Fibroblast of skin of left quadriceps (primary cell): ENCODE data around the gene PPARGC1A.
A peak's percentile ranks its signal among the peaks of the same experiment; 100 is the strongest.

ENCODE experiments used
- DNase-seq, 2 experiments: peaks; one replicate each; pipeline ENCODE4 v3.0.0-alpha.2; 2013; ENCODE audit warnings: low read depth in 2 of 2

The PPARGC1A gene

GRCh38 chr4:23889814-23890341 lies at the start of gene PPARGC1A:
PPARGC1A (minus strand) TSS chr4:23890047; CDS start chr4:23889957, 90 bp downstream.
- DNase-seq, result no peak

- no peak for DNase-seq
Measured at GRCh38 chr4:23938796-23939195, 48.9 kb upstream of the PPARGC1A start.

DNA sequence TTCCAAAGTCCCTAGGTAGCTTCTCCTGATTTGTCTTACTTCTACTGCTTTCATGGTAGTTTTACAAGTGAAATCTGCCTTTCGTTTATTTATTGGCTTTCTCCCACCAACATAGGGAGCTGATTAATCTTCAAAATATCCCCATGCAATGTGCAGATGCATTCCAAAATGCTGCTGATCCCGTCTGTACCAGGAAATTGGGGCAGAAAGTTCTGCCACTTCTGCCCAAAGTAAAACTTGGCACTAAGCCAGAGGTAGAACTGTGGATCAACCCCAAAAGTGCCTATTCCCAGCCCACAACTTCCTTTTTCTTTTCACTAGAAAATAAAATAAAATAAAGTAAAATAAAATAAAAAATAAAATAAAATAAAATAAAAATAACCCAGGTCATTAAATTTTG lies 47.3 kb upstream of the PPARGC1A start:
- DNase-seq, result peak; percentile 27 to 31

DNA sequence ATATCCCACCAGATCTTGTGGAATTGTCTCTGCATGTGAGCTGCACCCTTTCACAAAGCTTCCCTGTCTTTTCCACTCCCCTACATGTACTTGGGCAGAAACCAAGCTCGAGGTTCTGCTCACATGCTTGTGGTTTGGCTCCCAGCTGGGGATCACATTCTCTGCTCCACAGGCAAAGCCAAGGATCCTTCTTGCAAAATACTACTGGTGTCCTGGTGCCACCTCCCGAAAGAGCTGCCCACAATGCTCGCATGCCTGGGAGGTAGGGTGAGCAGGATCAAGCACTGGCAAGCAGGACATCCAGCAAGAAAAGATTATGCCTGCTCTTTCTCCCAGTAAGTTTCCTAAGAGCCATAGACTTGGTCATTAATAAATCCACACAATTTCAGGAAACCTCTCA lies 45.1 kb upstream of the PPARGC1A start:
- peak; percentile 86 for DNase-seq

- DNase-seq, result no peak
Measured at GRCh38 chr4:23934223-23934622, 44.4 kb upstream of the PPARGC1A start.

- no peak for DNase-seq
Measured at GRCh38 chr4:23932901-23933308, 43.1 kb upstream of the PPARGC1A start.

DNA sequence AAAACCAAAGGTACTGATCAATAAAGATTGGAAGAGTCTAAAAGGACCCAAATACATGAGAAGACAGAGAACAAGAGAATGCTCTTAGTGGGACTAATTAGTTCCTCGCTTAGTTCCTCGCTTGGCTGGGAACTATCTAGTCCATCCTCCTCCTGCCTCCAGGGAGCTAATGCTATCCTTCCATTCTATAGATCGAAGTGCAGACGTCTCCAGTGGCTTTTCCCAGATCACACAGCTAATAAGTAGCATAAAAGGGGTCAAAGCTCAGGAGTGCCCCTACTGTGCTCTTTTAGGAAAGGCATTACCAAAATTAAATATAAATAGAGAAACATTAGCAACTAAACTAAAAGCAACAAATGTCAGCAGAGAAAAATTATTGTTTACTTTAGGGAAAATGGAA lies 42.3 kb upstream of the PPARGC1A start:
- no peak for DNase-seq

- DNase-seq, result no peak
Measured at GRCh38 chr4:23931489-23931830, 41.6 kb upstream of the PPARGC1A start.

- DNase-seq, result no peak
Measured at GRCh38 chr4:23930750-23931488, 41.1 kb upstream of the PPARGC1A start.

DNA sequence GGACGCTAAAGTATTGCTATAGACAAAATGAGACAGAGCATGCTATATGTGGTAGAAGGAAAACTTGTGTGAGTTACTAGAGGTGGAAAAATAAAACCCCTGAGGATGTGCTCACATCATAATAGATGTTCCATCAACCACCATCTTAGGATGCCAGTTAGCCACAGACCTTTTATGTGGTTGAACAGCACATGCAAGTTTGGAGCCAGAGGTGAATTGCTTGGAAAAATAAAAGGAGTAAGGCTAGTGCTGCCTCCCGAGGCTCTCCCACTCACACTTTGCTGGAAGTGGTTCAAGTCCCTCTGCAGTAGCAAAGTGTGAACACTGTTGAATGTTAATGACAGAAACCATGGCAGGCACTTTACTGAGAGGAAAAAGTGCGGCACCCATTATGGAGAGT lies 39.4 kb upstream of the PPARGC1A start:
- no peak for DNase-seq

GRCh38 chr4:23924556-23924955 lies 34.7 kb upstream of the PPARGC1A start:
- DNase-seq, result no peak

DNA sequence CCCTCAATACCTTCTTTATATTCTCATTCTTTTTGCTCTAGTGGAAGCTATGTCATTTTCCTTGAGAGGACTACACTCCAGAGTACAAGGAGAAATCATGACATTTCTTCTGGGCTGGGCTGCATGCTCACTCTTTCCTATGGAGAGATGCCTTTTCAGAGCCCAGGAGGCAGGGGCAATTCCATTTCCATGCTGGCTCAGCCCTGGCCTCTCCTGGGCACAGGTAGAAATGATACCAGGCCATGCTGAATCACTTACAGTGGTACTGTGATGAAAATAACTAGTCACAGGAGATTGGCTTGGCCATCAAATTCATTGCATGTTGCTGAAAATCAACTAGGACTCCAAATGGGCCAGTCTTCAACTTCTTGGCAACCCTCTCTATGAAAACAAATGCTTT lies 34.0 kb upstream of the PPARGC1A start:
- DNase-seq, result no peak

GRCh38 chr4:23923141-23923540 lies 33.3 kb upstream of the PPARGC1A start:
- DNase-seq, result no peak

GRCh38 chr4:23922541-23923111 lies 32.8 kb upstream of the PPARGC1A start:
- no peak for DNase-seq

DNA sequence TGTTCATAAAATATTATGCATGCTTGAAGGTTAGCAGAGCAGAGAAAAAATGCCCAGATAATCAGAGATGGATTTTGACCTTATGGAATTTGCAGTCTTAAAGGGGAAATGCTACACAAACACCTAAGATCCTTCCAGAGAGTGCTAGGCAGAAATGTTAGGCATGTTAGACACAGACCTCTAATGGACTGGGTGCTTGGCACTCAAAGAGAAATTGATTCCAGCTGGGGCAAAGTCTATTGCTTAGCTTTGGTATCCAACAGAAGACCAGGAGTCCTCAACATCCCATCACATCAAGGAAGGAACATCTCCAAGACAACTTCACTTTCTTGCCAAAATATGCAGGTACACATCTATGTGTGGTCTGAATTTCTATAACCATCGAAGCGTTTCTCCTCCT lies 32.2 kb upstream of the PPARGC1A start:
- no peak for DNase-seq

- DNase-seq, result no peak
Measured at GRCh38 chr4:23921447-23921845, 31.6 kb upstream of the PPARGC1A start.

- no peak for DNase-seq
Measured at GRCh38 chr4:23920716-23921446, 31.0 kb upstream of the PPARGC1A start.

DNA sequence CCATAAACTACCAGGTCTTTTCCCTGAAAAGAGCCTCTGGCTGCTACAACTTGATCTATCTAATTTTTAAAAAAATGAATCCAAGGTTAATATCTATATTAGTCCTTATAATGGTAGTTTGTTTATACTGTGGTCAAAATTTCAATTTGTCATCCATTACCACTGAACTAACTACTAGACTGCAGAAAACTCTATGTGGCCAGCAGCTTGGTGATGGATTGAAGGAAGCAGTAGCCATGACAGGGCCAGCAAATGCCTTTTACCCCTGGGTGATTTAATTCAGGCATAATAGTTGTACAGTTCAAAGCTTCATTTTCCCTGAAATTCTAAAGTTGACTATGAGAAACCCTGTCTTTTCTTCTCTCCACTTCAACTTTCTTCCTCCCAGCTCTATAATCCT lies 30.4 kb upstream of the PPARGC1A start:
- no peak for DNase-seq

DNA sequence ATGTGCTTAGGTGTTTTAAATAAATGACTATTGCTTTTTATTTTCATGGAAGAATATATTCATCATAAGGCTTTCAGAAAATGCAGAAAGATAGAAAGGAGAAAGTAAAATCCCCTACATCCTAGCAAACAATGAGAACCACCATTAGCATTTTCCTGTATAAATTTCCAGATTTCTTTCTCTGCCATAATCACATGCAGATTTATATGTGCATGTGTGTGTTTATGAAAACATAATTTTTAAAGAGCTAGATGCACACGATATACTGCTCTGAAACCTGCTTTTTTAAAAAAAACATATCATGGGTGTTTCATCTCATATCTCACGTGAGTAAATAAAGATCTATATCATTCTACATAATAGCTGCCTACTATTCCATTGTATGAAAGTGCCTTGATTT lies 26.4 kb upstream of the PPARGC1A start:
- no peak for DNase-seq

- no peak for DNase-seq
Measured at GRCh38 chr4:23915459-23916132, 25.7 kb upstream of the PPARGC1A start.

GRCh38 chr4:23911675-23912455 lies 22.0 kb upstream of the PPARGC1A start:
- DNase-seq, result no peak
